Smooth muscle cell (in vitro differentiated cells): ENCODE results near the gene ANKS1A. TPM values are rescaled to one million over a fixed set of nuclear protein-coding genes. Genes with fewer than 3 reads are reported as not detected.

Experiments
- DNase-seq: peaks from one replicate; lab custom pipeline; 2025; ENCODE audit not compliant: unreplicated experiment; lab: John Stamatoyannopoulos, UW
- H2AFZ ChIP-seq: fragments of 200-600 bp; sonication (generic); 2 replicates; pipeline ENCODE4 v1.6.0; 2016; ENCODE audit warnings: antibody characterized with exemption, low read depth, mild to moderate bottlenecking
- H3F3A ChIP-seq: fragments of 200-600 bp; sonication (generic); 2 replicates; pipeline ENCODE4 v1.6.0; 2017; ENCODE audit warnings: antibody characterized with exemption, low read depth
- H3K27ac ChIP-seq: fragments of 200-600 bp; sonication (generic); 2 replicates; pipeline ENCODE4 v1.5.1; 2016; ENCODE audit warnings: low read depth, mild to moderate bottlenecking
- H3K27me3 ChIP-seq: fragments of 200-600 bp; sonication (generic); 2 replicates; pipeline ENCODE4 v1.6.1; 2016; ENCODE audit warnings: low read depth, mild to moderate bottlenecking
- H3K36me3 ChIP-seq: fragments of 200-600 bp; sonication (generic); 2 replicates; pipeline ENCODE4 v1.5.1; 2016; ENCODE audit warnings: low read depth
- H3K4me1 ChIP-seq: fragments of 200-600 bp; sonication (generic); 2 replicates; pipeline ENCODE4 v1.5.1; 2016; ENCODE audit warnings: low read depth
- H3K4me2 ChIP-seq: fragments of 200-600 bp; sonication (generic); 2 replicates; pipeline ENCODE4 v1.6.0; 2016; ENCODE audit warnings: mild to moderate bottlenecking
- H3K4me3 ChIP-seq: fragments of 200-600 bp; sonication (generic); 2 replicates; pipeline ENCODE4 v1.5.1; 2016; ENCODE audit warnings: mild to moderate bottlenecking
- H3K79me2 ChIP-seq: fragments of 200-600 bp; sonication (generic); 2 replicates; pipeline ENCODE4 v1.6.0; 2016; ENCODE audit warnings: low read depth, mild to moderate bottlenecking
- H3K9ac ChIP-seq: fragments of 200-600 bp; sonication (generic); 2 replicates; pipeline ENCODE4 v1.6.0; 2016; ENCODE audit warnings: low read depth
- H3K9me3 ChIP-seq: fragments of 200-600 bp; sonication (generic); replicated peaks from 2 replicates; pipeline ENCODE4 v1.5.1; 2016; ENCODE audit warnings: low read depth
- H4K20me1 ChIP-seq: fragments of 200-600 bp; sonication (generic); 2 replicates; pipeline ENCODE4 v1.6.0; 2016; ENCODE audit warnings: low read depth
- WGBS: methylation state at CpG from one replicate; pipeline ENCODE4 v1.1.7; 2016; ENCODE audit warnings: low lambda C conversion rate; 5-methylcytosine and 5-hydroxymethylcytosine counted together
- polyA plus RNA-seq: library from polyadenylated mRNA; unstranded; fragments of >200 nt; fragmentation: Nextera tagmentation; extraction: Ambion mirVana; gene quantifications from 2 replicates; pipeline ENCODE4 v1.2.1, GENCODE V29; 2016
- total RNA-seq: library from RNA; depleted of rRNA; stranded (reverse); fragments of >200 nt; gene quantifications from 2 replicates; pipeline ENCODE4 v1.2.3, GENCODE V29; 2014
- TF ChIP-seq, protein P1 (sequence below): fragments of 200-600 bp; sonication (generic); IDR thresholded peaks from 2 replicates; pipeline ENCODE4 v1.5.1; 2017; ENCODE audit warnings: borderline replicate concordance, mild to moderate bottlenecking, antibody characterized with exemption; ENCODE audit not compliant: insufficient read depth, poor library complexity, severe bottlenecking

Gene ANKS1A
- total and polyA plus RNA-seq, 2 experiments from 2014 or later = 28.9 to 39.2 TPM

DNA sequence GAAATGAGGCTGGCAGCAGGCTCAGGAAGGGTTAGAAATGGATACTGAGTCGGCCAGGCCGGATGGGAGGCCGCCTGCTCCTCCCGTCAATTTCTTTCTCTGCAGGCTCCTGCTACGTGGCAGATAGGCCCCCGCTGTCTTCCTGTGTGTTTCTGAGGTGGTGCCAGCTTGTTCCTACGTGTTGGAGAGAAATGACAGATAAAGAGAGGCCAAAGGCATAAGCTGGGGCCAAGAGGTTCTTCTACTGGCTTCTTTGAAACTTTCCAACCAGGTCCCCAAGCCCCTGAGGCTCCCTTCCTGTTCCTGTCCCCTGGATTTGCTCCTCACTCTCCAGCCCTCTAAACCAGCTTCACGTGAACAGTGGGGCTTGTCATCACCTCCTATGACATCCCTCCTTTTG, 175.2 kb downstream of the ANKS1A start:
- Histone ChIP-seq H2AFZ (no peak overlapping the region), H3K36me3 (no peaks in the 10 kb centered on the region), H3K27ac (no peak overlapping the region), H3K9me3 (no peaks in the 10 kb centered on the region), H3K4me2 (no peak overlapping the region), H3F3A (no peaks in the 10 kb centered on the region), H3K4me3 (no peak overlapping the region), H3K4me1 (no peaks in the 10 kb centered on the region), H3K27me3 (no peaks in the 10 kb centered on the region), H3K9ac (no peak overlapping the region), H4K20me1 (no peaks in the 10 kb centered on the region), H3K79me2 (peaks cover 20% of the 10 kb centered on the region)
- DNase-seq = no peak
- TF ChIP-seq, protein P1, sequence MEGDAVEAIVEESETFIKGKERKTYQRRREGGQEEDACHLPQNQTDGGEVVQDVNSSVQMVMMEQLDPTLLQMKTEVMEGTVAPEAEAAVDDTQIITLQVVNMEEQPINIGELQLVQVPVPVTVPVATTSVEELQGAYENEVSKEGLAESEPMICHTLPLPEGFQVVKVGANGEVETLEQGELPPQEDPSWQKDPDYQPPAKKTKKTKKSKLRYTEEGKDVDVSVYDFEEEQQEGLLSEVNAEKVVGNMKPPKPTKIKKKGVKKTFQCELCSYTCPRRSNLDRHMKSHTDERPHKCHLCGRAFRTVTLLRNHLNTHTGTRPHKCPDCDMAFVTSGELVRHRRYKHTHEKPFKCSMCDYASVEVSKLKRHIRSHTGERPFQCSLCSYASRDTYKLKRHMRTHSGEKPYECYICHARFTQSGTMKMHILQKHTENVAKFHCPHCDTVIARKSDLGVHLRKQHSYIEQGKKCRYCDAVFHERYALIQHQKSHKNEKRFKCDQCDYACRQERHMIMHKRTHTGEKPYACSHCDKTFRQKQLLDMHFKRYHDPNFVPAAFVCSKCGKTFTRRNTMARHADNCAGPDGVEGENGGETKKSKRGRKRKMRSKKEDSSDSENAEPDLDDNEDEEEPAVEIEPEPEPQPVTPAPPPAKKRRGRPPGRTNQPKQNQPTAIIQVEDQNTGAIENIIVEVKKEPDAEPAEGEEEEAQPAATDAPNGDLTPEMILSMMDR = no peak
- 75% methylated on average over 8 of the region's 8 CpGs for WGBS

DNA sequence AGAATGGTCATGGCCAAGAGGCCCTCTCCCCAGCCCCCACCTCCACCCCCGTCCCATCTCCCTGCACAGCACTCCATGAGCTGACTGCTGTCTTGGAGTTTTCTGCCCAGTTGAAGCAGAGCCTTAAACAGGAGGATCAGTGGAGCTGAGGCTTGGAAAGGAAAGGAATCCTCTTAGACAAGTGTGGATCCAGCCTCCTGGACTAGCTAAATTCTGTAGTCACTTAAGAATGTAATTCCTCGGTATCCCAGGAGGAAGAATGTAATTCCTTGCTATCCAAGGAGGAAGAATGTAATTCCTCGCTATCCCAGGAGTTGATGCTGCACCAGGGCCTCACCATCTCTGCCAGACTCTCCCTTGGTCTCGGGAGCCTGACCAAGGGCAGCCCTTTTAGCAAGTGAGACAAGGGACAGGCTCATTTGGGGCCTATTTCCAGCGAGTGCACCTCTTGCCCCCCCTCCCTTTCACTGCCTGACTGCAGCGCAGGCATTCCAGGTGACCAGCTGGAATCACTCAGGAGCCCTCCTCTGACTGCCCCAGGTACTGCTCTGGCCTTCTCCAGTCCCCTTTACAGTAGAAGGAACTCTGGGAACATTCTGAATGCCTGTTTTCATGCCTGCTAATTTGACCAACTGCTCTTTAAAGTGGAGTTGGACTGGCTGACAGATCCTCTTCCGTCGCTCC, 175.8 kb downstream of the ANKS1A start:
- Histone ChIP-seq H3F3A (no peaks in the 10 kb centered on the region), H4K20me1 (no peaks in the 10 kb centered on the region), H3K79me2 (peaks cover 14% of the 10 kb centered on the region), H3K27me3 (no peaks in the 10 kb centered on the region), H3K36me3 (no peaks in the 10 kb centered on the region), H3K4me1 (no peaks in the 10 kb centered on the region), H3K9me3 (no peaks in the 10 kb centered on the region), H3K4me2 (no peak overlapping the region), H3K9ac (no peak overlapping the region), H3K27ac (no peak overlapping the region), H3K4me3 (no peak overlapping the region), H2AFZ (no peak overlapping the region)
- WGBS = 89% methylated on average over 8 of the region's 8 CpGs
- DNase-seq = no peak
- TF ChIP-seq, protein P1 = no peak

DNA sequence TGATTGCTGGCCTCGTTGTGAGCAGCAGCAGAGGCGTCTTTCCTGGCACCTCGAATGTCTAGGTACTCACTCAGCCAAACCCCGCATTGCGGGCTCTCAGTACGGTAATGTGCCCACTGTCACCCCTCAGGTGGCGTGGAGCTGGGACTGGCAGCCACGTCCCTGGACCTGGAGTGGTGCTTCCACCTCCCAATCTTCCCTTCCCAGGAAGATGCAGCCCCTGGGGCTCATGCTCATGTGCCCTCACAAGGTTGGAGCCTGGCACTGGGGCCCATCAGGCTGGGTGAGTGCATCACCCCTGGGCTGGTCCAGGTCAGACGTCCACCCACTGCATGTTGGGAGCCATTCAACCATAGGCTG, 176.4 kb downstream of the ANKS1A start:
- 97% methylated on average over 9 of the region's 9 CpGs for WGBS
- DNase-seq = no peak

More for the DNA sequence above, 176.4 kb downstream of the ANKS1A start:
- H3K4me1 ChIP-seq = no peaks in the 10 kb centered on the region
- no peak overlapping the region for H2AFZ ChIP-seq
- no peaks in the 10 kb centered on the region for H3F3A ChIP-seq
- H4K20me1 ChIP-seq = no peaks in the 10 kb centered on the region
- H3K36me3 ChIP-seq = no peaks in the 10 kb centered on the region
- H3K79me2 ChIP-seq = peaks cover 11% of the 10 kb centered on the region
- TF ChIP-seq, protein P1 = no peak
- H3K4me3 ChIP-seq = no peak overlapping the region
- no peak overlapping the region for H3K9ac ChIP-seq
- H3K27me3 ChIP-seq = no peaks in the 10 kb centered on the region
- no peak overlapping the region for H3K4me2 ChIP-seq
- H3K27ac ChIP-seq = no peak overlapping the region
- H3K9me3 ChIP-seq = no peaks in the 10 kb centered on the region
